H1 (cell line): ENCODE measurements around the gene TNIP3. TPM values are rescaled to one million over a fixed set of nuclear protein-coding genes. Genes with fewer than 3 reads are reported as not detected.

Source experiments
- CTCF ChIA-PET: fragments of 300-600 bp; sonication (Branson Sonifier 250); formaldehyde crosslinking; loops from one replicate; lab custom pipeline; 2021; ENCODE audit not compliant: partially characterized antibody; lab: Charles Lee
- POLR2A ChIA-PET: fragments of 300-600 bp; sonication (Branson Sonifier 250); formaldehyde crosslinking; loops from one replicate; lab custom pipeline; 2021; ENCODE audit warnings: inconsistent platforms; ENCODE audit not compliant: partially characterized antibody; lab: Charles Lee
- DNase-seq, 2 experiments: peaks; one replicate each; pipeline versions ENCODE4 v3.0.0 to v3.0.0-alpha.2; 2010 to 2022; ENCODE audit warnings: low spot score in 2 of 2, low read depth in 1 of 2, mixed read lengths in 1 of 2
- FAIRE-seq: peaks from 2 replicates; lab custom pipeline; 2011; peaks lifted over from hg19 to GRCh38; lab: Jason Lieb, UNC
- H2AFZ ChIP-seq: 2 replicates; pipeline ENCODE4 v1.8.1; 2012; ENCODE audit warnings: low read length, inconsistent platforms
- H2AK5ac ChIP-seq: 2 replicates; pipeline ENCODE4 v1.6.1; 2013; ENCODE audit warnings: low read depth, low read length
- H2BK120ac ChIP-seq: replicated peaks from 2 replicates; pipeline ENCODE3; 2013; ENCODE audit warnings: low read depth, low read length, inconsistent platforms
- H2BK12ac ChIP-seq: 2 replicates; pipeline ENCODE4 v1.6.1; 2013; ENCODE audit warnings: low read depth, low read length
- H2BK15ac ChIP-seq: 2 replicates; pipeline ENCODE4 v1.6.1; 2013; ENCODE audit warnings: low read length
- H2BK20ac ChIP-seq: 2 replicates; pipeline ENCODE4 v1.6.1; 2013; ENCODE audit warnings: low read length
- H2BK5ac ChIP-seq: 2 replicates; pipeline ENCODE4 v1.6.1; 2013; ENCODE audit warnings: low read depth, low read length
- H3K14ac ChIP-seq: 2 replicates; pipeline ENCODE4 v1.6.1; 2013; ENCODE audit warnings: inconsistent platforms; ENCODE audit not compliant: insufficient read length
- H3K18ac ChIP-seq: 2 replicates; pipeline ENCODE4 v1.6.1; 2013; ENCODE audit warnings: low read length; ENCODE audit errors: extremely low read depth
- H3K23ac ChIP-seq: 2 replicates; pipeline ENCODE4 v1.6.1; 2013; ENCODE audit warnings: inconsistent platforms; ENCODE audit not compliant: insufficient read length
- H3K23me2 ChIP-seq: 2 replicates; pipeline ENCODE4 v1.6.1; 2013; ENCODE audit warnings: low read depth, low read length
- H3K27ac ChIP-seq: 2 replicates; pipeline ENCODE4 v1.6.1; 2011; ENCODE audit warnings: low read depth, low read length, inconsistent platforms
- H3K27me3 ChIP-seq, 4 experiments: replicated peaks in 1 of 4; 1 replicate in 1 of 4; 2 replicates in 3 of 4; pipeline versions ENCODE4 v1.6.1 to v1.8.1; 2011 to 2013; ENCODE audit warnings: low read length in 3 of 4, mild to moderate bottlenecking in 3 of 4, inconsistent platforms in 2 of 4, mixed read lengths in 2 of 4, moderate library complexity in 1 of 4; ENCODE audit not compliant: control insufficient read depth in 3 of 4, insufficient read depth in 3 of 4; ENCODE audit errors: extremely low read depth in 1 of 4
- H3K36me3 ChIP-seq, 4 experiments: 2 replicates each; pipeline versions ENCODE4 v1.6.1 to v1.8.1; 2011 to 2013; ENCODE audit warnings: mild to moderate bottlenecking in 4 of 4, low read length in 3 of 4, moderate library complexity in 2 of 4, control low read depth in 1 of 4, inconsistent platforms in 1 of 4; ENCODE audit not compliant: insufficient read depth in 4 of 4, control insufficient read depth in 2 of 4
- H3K4ac ChIP-seq: replicated peaks from 2 replicates; pipeline ENCODE3; 2013; ENCODE audit warnings: low read length, low read depth, mixed read lengths, inconsistent platforms; ENCODE audit not compliant: insufficient read length
- H3K4me1 ChIP-seq, 4 experiments: replicated peaks in 1 of 4; 1 replicate in 1 of 4; 2 replicates in 3 of 4; pipeline versions ENCODE4 v1.6.1 to v1.8.1; 2011 to 2013; ENCODE audit warnings: low read length in 3 of 4, inconsistent platforms in 2 of 4, mixed read lengths in 1 of 4; ENCODE audit not compliant: insufficient read depth in 4 of 4, control insufficient read depth in 3 of 4
- H3K4me2 ChIP-seq, 2 experiments: 2 replicates each; pipeline versions ENCODE4 v1.6.1 to v1.8.1; 2011 to 2013; ENCODE audit warnings: low read depth in 2 of 2, low read length in 2 of 2, control low read depth in 1 of 2, inconsistent platforms in 1 of 2, mild to moderate bottlenecking in 1 of 2; ENCODE audit not compliant: insufficient read depth in 1 of 2
- H3K4me3 ChIP-seq, 4 experiments: fragments of 200-600, 300-600 bp in 1 of 4; sonication (generic), shearing (Covaris generic), sonication (Bioruptor Twin) in 1 of 4; 2 replicates each; pipeline versions ENCODE4 v1.5.1 to v1.8.1; 2011 to 2016; ENCODE audit warnings: low read length in 4 of 4, low read depth in 3 of 4, control low read depth in 2 of 4, inconsistent platforms in 2 of 4, mild to moderate bottlenecking in 2 of 4, mixed read lengths in 1 of 4, moderate library complexity in 1 of 4; ENCODE audit not compliant: insufficient read depth in 2 of 4; ENCODE audit errors: extremely low read depth in 1 of 4
- H3K56ac ChIP-seq: replicated peaks from 2 replicates; pipeline ENCODE3; 2013; ENCODE audit warnings: low read depth, mild to moderate bottlenecking, mixed read lengths, low read length, inconsistent platforms; ENCODE audit not compliant: insufficient read length
- H3K79me1 ChIP-seq: 2 replicates; pipeline ENCODE4 v1.6.1; 2013; ENCODE audit warnings: low read depth, low read length, control low read depth
- H3K79me2 ChIP-seq, 2 experiments: 2 replicates each; pipeline versions ENCODE4 v1.6.1 to v1.8.1; 2012 to 2013; ENCODE audit warnings: low read length in 2 of 2, mild to moderate bottlenecking in 2 of 2, inconsistent platforms in 1 of 2; ENCODE audit not compliant: insufficient read depth in 2 of 2, control insufficient read depth in 1 of 2
- H3K9ac ChIP-seq, 4 experiments: replicated peaks in 1 of 4; 1 replicate in 1 of 4; 2 replicates in 3 of 4; pipeline versions ENCODE4 v1.6.1 to v1.8.1; 2011 to 2013; ENCODE audit warnings: low read depth in 3 of 4, low read length in 3 of 4, control low read depth in 2 of 4, mild to moderate bottlenecking in 2 of 4, moderate library complexity in 2 of 4, inconsistent platforms in 1 of 4; ENCODE audit errors: extremely low read depth in 1 of 4
- H3K9me3 ChIP-seq, 2 experiments: 2 replicates each; pipeline versions ENCODE4 v1.6.1 to v1.8.1; 2012 to 2013; ENCODE audit warnings: mild to moderate bottlenecking in 2 of 2, moderate library complexity in 2 of 2, control low read depth in 1 of 2, inconsistent platforms in 1 of 2, low read depth in 1 of 2, low read length in 1 of 2, mixed read lengths in 1 of 2; ENCODE audit not compliant: insufficient read depth in 2 of 2
- H4K20me1 ChIP-seq, 2 experiments: replicated peaks in 1 of 2; 2 replicates each; pipeline versions ENCODE3 to v1.8.1; 2011 to 2013; ENCODE audit warnings: inconsistent platforms in 2 of 2, low read length in 2 of 2, mild to moderate bottlenecking in 1 of 2; ENCODE audit not compliant: insufficient read depth in 2 of 2, control insufficient read depth in 1 of 2
- H4K5ac ChIP-seq: 2 replicates; pipeline ENCODE4 v1.6.1; 2013; ENCODE audit warnings: low read length, low read depth, mixed read lengths, inconsistent platforms; ENCODE audit not compliant: insufficient read length
- H4K8ac ChIP-seq: 2 replicates; pipeline ENCODE4 v1.8.0; 2013; ENCODE audit warnings: mild to moderate bottlenecking, moderate library complexity, low read length, inconsistent platforms; ENCODE audit not compliant: insufficient read depth; ENCODE audit errors: extremely low read depth
- H4K91ac ChIP-seq: replicated peaks from 2 replicates; pipeline ENCODE3; 2013; ENCODE audit warnings: low read length, mixed read lengths, inconsistent platforms; ENCODE audit not compliant: insufficient read length
- BCL11A ChIP-seq, 2 experiments: IDR thresholded peaks; one replicate each; pipeline ENCODE4 v1.6.1; 2011; ENCODE audit warnings: low read depth in 2 of 2, low read length in 2 of 2, mild to moderate bottlenecking in 2 of 2
- GABPA ChIP-seq: IDR thresholded peaks from 2 replicates; pipeline ENCODE4 v1.6.1; 2011; ENCODE audit warnings: mild to moderate bottlenecking, low read length, moderate library complexity, borderline replicate concordance; ENCODE audit not compliant: insufficient read depth
- SIN3A ChIP-seq, 2 experiments: IDR thresholded peaks in 1 of 2; conservative IDR thresholded peaks in 1 of 2; 2 replicates each; pipeline ENCODE4 v1.6.1; 2011 to 2012; ENCODE audit warnings: low read length in 2 of 2, improper control_type of control experiment in 1 of 2, low read depth in 1 of 2, mild to moderate bottlenecking in 1 of 2
- WGBS, 2 experiments: shearing (Covaris generic) in 1 of 2; methylation state at CpG; one replicate each; pipeline versions ENCODE4 v1.1.6 to v1.1.7; 2013 to 2015; ENCODE audit warnings: low lambda C conversion rate in 2 of 2, mixed read lengths in 2 of 2, inconsistent platforms in 1 of 2, low coverage in 1 of 2, missing lambda C conversion rate in 1 of 2; ENCODE audit not compliant: insufficient replicate concordance in 2 of 2, insufficient coverage in 1 of 2, insufficient read length in 1 of 2; ENCODE audit errors: extremely low coverage in 1 of 2, missing lambda C conversion rate in 1 of 2; 5-methylcytosine and 5-hydroxymethylcytosine counted together
- polyA plus RNA-seq, 7 experiments: library from polyadenylated mRNA; depleted of rRNA in 3 of 7; stranded (reverse) in 5 of 7; unstranded in 2 of 7; fragments of >200 nt in 5 of 7; fragments of 200-250 nt in 2 of 7; gene quantifications; 1 replicate in 5 of 7; 2 replicates in 1 of 7; 4 replicates in 1 of 7; pipeline versions ENCODE4 v1.2.1 to v1.2.3, GENCODE V29; 2011 to 2013; ENCODE audit warnings: missing spikeins in 2 of 7, mixed read lengths in 2 of 7
- total RNA-seq: library from RNA; stranded (reverse); fragmentation: NEBNext Ultra II Directional; extraction: Animal tissue kit (Norgen Biotek cat#: 25700); gene quantifications from 2 replicates; pipeline ENCODE4 v1.2.1, GENCODE V29; 2021

Gene TNIP3
- total and polyA plus RNA-seq, 2 of the 8 experiments (the other 6 are each of a cell fraction or from before 2014, with no cell fraction given): not detected

- no peak for DNase-seq
- Histone ChIP-seq H3K9me3 (no peaks in the 10 kb centered on the region), H3K27ac (no peak overlapping the region), H2BK5ac (no peak overlapping the region), H2BK120ac (no peak overlapping the region), H3K56ac (no peak overlapping the region), H4K5ac (no peak overlapping the region), H3K27me3 (peaks cover 0 to 1% (median 0%) of the 10 kb centered on the region in 4 experiments; a peak in 1 of 7 replicates), H3K36me3 (no peaks in the 10 kb centered on the region), H4K20me1 (no peaks in the 10 kb centered on the region), H2BK15ac (no peak overlapping the region), H3K4ac (no peak overlapping the region), H3K4me1 (no peaks in the 10 kb centered on the region), H3K79me2 (no peaks in the 10 kb centered on the region), H3K23ac (no peak overlapping the region), H4K8ac (no peak overlapping the region), H4K91ac (no peak overlapping the region), H3K4me3 (no peak overlapping the region), H2BK12ac (no peak overlapping the region), H3K14ac (no peak overlapping the region), H3K9ac (no peak overlapping the region), H2AFZ (no peak overlapping the region), H3K18ac (no peak overlapping the region), H3K23me2 (no peaks in the 10 kb centered on the region), H3K4me2 (no peak overlapping the region)
- WGBS, 2 experiments: 86% methylated on average over 2 of the region's 2 CpGs; no CpG with 5 or more reads in 1 of the 2 experiments
- POLR2A ChIA-PET: no interaction called here
- TF ChIP-seq SIN3A (conservative IDR thresholded peaks at IDR 0.05 in 1 of 2, IDR thresholded peaks at IDR 0.05 in 1 of 2; ENCODE audit: low read depth in 1 of 2, low read length in 2 of 2) (no peak), BCL11A (IDR thresholded peaks at IDR 0.05; ENCODE audit: low read depth in 2 of 2, low read length in 2 of 2) (no peak), GABPA (no peak)
- TF ChIP-seq, all 59 proteins: peak for 0
- H2BK20ac ChIP-seq: no peak overlapping the region
- H3K79me1 ChIP-seq: no peaks in the 10 kb centered on the region
- no peak overlapping the region for H2AK5ac ChIP-seq
- FAIRE-seq: no peak
- CTCF ChIA-PET: interaction anchor here (1.9 kb wide), 1 partner anchor 15 kb away, joined by 6 read pairs; no protein-coding TSS in a partner anchor
Measured at GRCh38 chr4:121212806-121213205, 48.7 kb upstream of the TNIP3 start.
